PC-3 (cell line): ENCODE results near the gene CERS6. TPM values are rescaled to one million over a fixed set of nuclear protein-coding genes. Genes with fewer than 3 reads are reported as not detected.

ENCODE experiments used
- ATAC-seq: fragments of 200-7000 bp; cut with Tn5 transposase; 2 replicates; pipeline ENCODE4 v1.9.1; 2020; ENCODE audit warnings: mild to moderate bottlenecking, moderate library complexity
- BruUV-seq: library from RNA; stranded (reverse); fragments of 400-500 nt; replicated peaks from 2 replicates; lab custom pipeline; 2021; lab: Mats Ljungman, UMichigan
- CTCF ChIA-PET: fragments of 300-600 bp; sonication (Branson Sonifier 250); formaldehyde crosslinking; loops from one replicate; lab custom pipeline; 2022; ENCODE audit warnings: antibody characterized with exemption; lab: Charles Lee
- POLR2A ChIA-PET: fragments of 300-600 bp; sonication (Branson Sonifier 250); formaldehyde crosslinking; loops from one replicate; lab custom pipeline; 2022; ENCODE audit warnings: antibody characterized with exemption; ENCODE audit not compliant: unreplicated experiment; lab: Charles Lee
- DNase-seq: peaks from one replicate; pipeline ENCODE4 v3.0.0-alpha.2; 2015
- H2AFZ ChIP-seq: fragments of 300-600 bp; sonication (generic); 2 replicates; pipeline ENCODE4 v1.6.0; 2016; ENCODE audit warnings: antibody characterized with exemption, low read length
- H3F3A ChIP-seq: fragments of 300-600 bp; sonication (generic); one replicate; pipeline ENCODE4 v1.6.0; 2017; ENCODE audit warnings: antibody characterized with exemption, low read length, control low read depth, mild to moderate bottlenecking; ENCODE audit not compliant: unreplicated experiment
- H3K27ac ChIP-seq: fragments of 300-600 bp; sonication (generic); 2 replicates; pipeline ENCODE4 v1.5.1; 2016; ENCODE audit warnings: mild to moderate bottlenecking, low read length
- H3K27me3 ChIP-seq: fragments of 300-600 bp; sonication (generic); 2 replicates; pipeline ENCODE4 v1.6.1; 2016; ENCODE audit warnings: low read length, mixed read lengths
- H3K36me3 ChIP-seq: fragments of 300-600 bp; sonication (generic); 2 replicates; pipeline ENCODE4 v1.6.1; 2016; ENCODE audit warnings: low read depth, mixed run types, low read length, mixed read lengths
- H3K4me1 ChIP-seq: fragments of 300-600 bp; sonication (generic); 2 replicates; pipeline ENCODE4 v1.5.1; 2016; ENCODE audit warnings: low read length; ENCODE audit not compliant: insufficient read depth
- H3K4me2 ChIP-seq: fragments of 300-600 bp; sonication (generic); 2 replicates; pipeline ENCODE4 v1.6.0; 2016; ENCODE audit warnings: low read length
- H3K4me3 ChIP-seq: fragments of 300-600 bp; sonication (generic); 2 replicates; pipeline ENCODE4 v1.5.1; 2016; ENCODE audit warnings: mild to moderate bottlenecking, low read length, mixed read lengths
- H3K79me2 ChIP-seq: fragments of 300-600 bp; sonication (generic); 2 replicates; pipeline ENCODE4 v1.6.1; 2017; ENCODE audit warnings: low read length, mixed read lengths
- H3K9ac ChIP-seq: fragments of 300-600 bp; sonication (generic); 2 replicates; pipeline ENCODE4 v1.6.0; 2016; ENCODE audit warnings: mild to moderate bottlenecking, low read length
- H3K9me2 ChIP-seq: fragments of 300-600 bp; sonication (generic); replicated peaks from 2 replicates; pipeline ENCODE4 v1.6.1; 2016; ENCODE audit warnings: mixed run types, low read length, mixed read lengths
- H3K9me3 ChIP-seq: fragments of 300-600 bp; sonication (generic); 2 replicates; pipeline ENCODE4 v1.6.1; 2016; ENCODE audit warnings: low read length, mixed read lengths
- H4K20me1 ChIP-seq: fragments of 300-600 bp; sonication (generic); 2 replicates; pipeline ENCODE4 v1.6.1; 2016; ENCODE audit warnings: low read length, mixed read lengths
- EZH2 ChIP-seq: fragments of 300-600 bp; sonication (generic); IDR thresholded peaks from one replicate; pipeline ENCODE4 v1.6.1; 2017; ENCODE audit warnings: antibody characterized with exemption, mild to moderate bottlenecking, low read length; ENCODE audit not compliant: unreplicated experiment
- EZH2phosphoT487 ChIP-seq: fragments of 300-600 bp; sonication (generic); IDR thresholded peaks from 2 replicates; pipeline ENCODE4 v1.6.1; 2018; ENCODE audit warnings: mild to moderate bottlenecking, antibody characterized with exemption, low read length, borderline replicate concordance
- intact Hi-C: fragments of 100-400 bp; cut with micrococcal nuclease; formaldehyde crosslinking; loops from 2 replicates; pipeline ENCODE4 v1.9.0; 2023
- total RNA-seq: library from RNA; depleted of rRNA; stranded (reverse); fragments of >200 nt; gene quantifications from 2 replicates; pipeline ENCODE4 v1.2.3, GENCODE V29; 2014
- TF ChIP-seq, protein P1 (sequence below): fragments of 300-600 bp; sonication (generic); conservative IDR thresholded peaks from 2 replicates; pipeline ENCODE4 v1.5.1; 2017; ENCODE audit warnings: antibody characterized with exemption, low read depth, mild to moderate bottlenecking, low read length

The CERS6 gene
- total RNA-seq, 1 experiment from 2014 or later, result 24.2 TPM

DNA sequence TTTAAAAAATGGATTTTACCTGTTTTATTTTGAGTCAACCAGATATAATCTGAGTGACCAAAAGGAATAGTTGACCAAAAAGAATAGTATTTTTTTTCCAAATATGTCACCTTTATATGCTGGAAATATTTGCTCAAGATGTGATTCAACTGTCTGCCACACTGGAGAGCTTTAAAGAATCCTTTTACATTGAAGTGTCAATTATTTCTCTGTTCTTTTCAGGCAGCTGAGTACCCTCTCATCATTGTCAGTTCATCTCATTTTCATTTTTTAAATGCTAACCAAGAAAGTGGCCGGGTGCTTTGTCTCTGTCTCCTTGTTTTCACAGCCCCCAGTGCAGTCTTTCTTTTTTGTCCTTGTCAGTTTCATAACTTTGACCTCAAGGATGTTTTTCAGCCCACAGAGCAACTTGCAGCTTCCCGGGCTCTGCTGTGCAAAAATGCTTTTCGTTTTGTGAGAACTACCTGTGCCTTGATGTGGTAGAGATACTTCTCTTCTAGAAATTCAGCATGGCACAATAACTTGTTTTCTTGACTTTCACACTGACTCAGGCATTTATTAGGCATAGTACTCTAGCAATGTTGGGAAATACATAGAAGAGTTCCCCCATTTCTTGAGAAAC, 23.4 kb upstream of the CERS6 start:
- no peaks in the 10 kb centered on the region for H3K36me3 ChIP-seq
- POLR2A ChIA-PET, result no interaction called here
- H2AFZ ChIP-seq, result no peak overlapping the region
- TF ChIP-seq EZH2, result no peak
- TF ChIP-seq EZH2phosphoT487, result no peak
- TF ChIP-seq, protein P1, sequence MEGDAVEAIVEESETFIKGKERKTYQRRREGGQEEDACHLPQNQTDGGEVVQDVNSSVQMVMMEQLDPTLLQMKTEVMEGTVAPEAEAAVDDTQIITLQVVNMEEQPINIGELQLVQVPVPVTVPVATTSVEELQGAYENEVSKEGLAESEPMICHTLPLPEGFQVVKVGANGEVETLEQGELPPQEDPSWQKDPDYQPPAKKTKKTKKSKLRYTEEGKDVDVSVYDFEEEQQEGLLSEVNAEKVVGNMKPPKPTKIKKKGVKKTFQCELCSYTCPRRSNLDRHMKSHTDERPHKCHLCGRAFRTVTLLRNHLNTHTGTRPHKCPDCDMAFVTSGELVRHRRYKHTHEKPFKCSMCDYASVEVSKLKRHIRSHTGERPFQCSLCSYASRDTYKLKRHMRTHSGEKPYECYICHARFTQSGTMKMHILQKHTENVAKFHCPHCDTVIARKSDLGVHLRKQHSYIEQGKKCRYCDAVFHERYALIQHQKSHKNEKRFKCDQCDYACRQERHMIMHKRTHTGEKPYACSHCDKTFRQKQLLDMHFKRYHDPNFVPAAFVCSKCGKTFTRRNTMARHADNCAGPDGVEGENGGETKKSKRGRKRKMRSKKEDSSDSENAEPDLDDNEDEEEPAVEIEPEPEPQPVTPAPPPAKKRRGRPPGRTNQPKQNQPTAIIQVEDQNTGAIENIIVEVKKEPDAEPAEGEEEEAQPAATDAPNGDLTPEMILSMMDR, result no peak
- H4K20me1 ChIP-seq, result no peaks in the 10 kb centered on the region
- no peaks in the 10 kb centered on the region for H3K9me3 ChIP-seq
- no peak for DNase-seq
- intact Hi-C loops, result loop anchor here (10.0 kb wide), 1 partner anchor 322 kb away; no protein-coding TSS in a partner anchor
- H3K9me2 ChIP-seq, result no peaks in the 10 kb centered on the region; the same call in 1 of the 2 replicates
- no TSS peak for BruUV-seq
- no peak overlapping the region for H3K9ac ChIP-seq
- H3K4me1 ChIP-seq, result no peaks in the 10 kb centered on the region
- no peak overlapping the region for H3K27ac ChIP-seq
- no peak overlapping the region for H3K4me2 ChIP-seq
- no peaks in the 10 kb centered on the region for H3K27me3 ChIP-seq
- CTCF ChIA-PET, result no interaction called here
- ATAC-seq, result no peak
- no peak overlapping the region for H3K4me3 ChIP-seq
- no peaks in the 10 kb centered on the region for H3K79me2 ChIP-seq
- no peaks in the 10 kb centered on the region for H3F3A ChIP-seq

DNA sequence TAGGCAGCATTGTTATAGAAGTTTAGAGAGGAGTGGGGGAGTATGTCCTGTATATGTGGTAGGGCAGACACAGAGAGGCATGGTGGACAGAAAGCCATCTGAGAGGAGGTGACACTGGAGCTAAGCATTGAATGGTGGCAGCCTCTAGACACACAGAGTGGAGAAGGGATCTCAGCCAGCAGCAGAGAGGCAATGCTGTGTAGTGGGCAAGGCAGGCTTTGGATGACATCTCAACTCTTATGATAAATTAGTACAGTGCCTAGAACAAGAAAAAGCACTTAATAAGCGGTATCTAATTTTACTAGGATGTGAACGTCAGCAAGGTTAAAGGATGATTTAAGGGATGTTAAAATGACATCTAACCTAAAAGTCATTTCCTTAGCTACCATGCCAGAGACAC, 22.5 kb upstream of the CERS6 start:
- ATAC-seq, result no peak
- POLR2A ChIA-PET, result no interaction called here
- no peaks in the 10 kb centered on the region for H3K27me3 ChIP-seq
- no peak overlapping the region for H3K9ac ChIP-seq
- CTCF ChIA-PET, result no interaction called here
- no peak overlapping the region for H3K4me3 ChIP-seq
- no peaks in the 10 kb centered on the region for H3F3A ChIP-seq
- H3K79me2 ChIP-seq, result no peaks in the 10 kb centered on the region
- no peaks in the 10 kb centered on the region for H4K20me1 ChIP-seq
- intact Hi-C loops, result loop anchor here (10.0 kb wide), 1 partner anchor 321 kb away; no protein-coding TSS in a partner anchor
- H3K9me2 ChIP-seq, result no peaks in the 10 kb centered on the region; the same call in 1 of the 2 replicates
- H3K36me3 ChIP-seq, result no peaks in the 10 kb centered on the region
- no peaks in the 10 kb centered on the region for H3K4me1 ChIP-seq
- H3K9me3 ChIP-seq, result no peaks in the 10 kb centered on the region
- no TSS peak for BruUV-seq
- TF ChIP-seq, protein P1, result no peak
- TF ChIP-seq EZH2 (no peak), EZH2phosphoT487 (no peak)
- no peak for DNase-seq
- no peak overlapping the region for H3K4me2 ChIP-seq
- no peak overlapping the region for H2AFZ ChIP-seq
- no peak overlapping the region for H3K27ac ChIP-seq

DNA sequence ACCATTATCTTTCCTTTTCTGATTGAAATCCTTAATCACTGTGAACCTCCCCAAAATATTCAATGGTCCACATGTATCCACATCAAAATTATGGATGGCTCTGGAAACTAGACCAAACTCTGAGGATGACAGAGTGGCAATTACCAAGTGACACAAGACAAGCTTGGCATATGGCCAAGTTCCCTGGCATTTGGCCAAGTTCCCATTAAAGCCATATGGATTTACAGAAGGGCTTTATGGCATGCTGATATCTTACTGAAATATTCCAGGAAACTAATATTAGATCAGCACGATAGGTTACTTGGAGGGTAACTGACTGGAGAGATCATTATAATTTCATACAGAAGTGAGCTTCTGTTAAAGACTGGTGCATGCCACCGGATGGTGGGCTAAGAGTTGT, 21.9 kb upstream of the CERS6 start:
- Histone ChIP-seq H3K4me1 (no peaks in the 10 kb centered on the region), H3K27me3 (no peaks in the 10 kb centered on the region), H3K4me2 (no peak overlapping the region), H3K36me3 (no peaks in the 10 kb centered on the region), H4K20me1 (no peaks in the 10 kb centered on the region), H3K4me3 (no peak overlapping the region), H3K79me2 (no peaks in the 10 kb centered on the region), H3F3A (no peaks in the 10 kb centered on the region), H2AFZ (no peak overlapping the region), H3K27ac (no peak overlapping the region), H3K9me3 (no peaks in the 10 kb centered on the region), H3K9me2 (no peaks in the 10 kb centered on the region), H3K9ac (no peak overlapping the region)
- intact Hi-C loops, result loop anchor here (10.0 kb wide), 1 partner anchor 321 kb away; no protein-coding TSS in a partner anchor
- ATAC-seq, result no peak
- TF ChIP-seq EZH2, result no peak
- no peak for TF ChIP-seq EZH2phosphoT487
- TF ChIP-seq, protein P1, result no peak
- POLR2A ChIA-PET, result no interaction called here
- CTCF ChIA-PET, result no interaction called here
- BruUV-seq, result no TSS peak
- peak; percentile 12 for DNase-seq
